ENCODE data around the gene MDM2.
A peak's percentile ranks its signal among the peaks of the same experiment; 100 is the strongest.
"Not testable (repeated sequence)": the region's sequence is repeated elsewhere in the genome, so short reads cannot be mapped to it uniquely, and the experiment has no call there.

Gene MDM2

DNA sequence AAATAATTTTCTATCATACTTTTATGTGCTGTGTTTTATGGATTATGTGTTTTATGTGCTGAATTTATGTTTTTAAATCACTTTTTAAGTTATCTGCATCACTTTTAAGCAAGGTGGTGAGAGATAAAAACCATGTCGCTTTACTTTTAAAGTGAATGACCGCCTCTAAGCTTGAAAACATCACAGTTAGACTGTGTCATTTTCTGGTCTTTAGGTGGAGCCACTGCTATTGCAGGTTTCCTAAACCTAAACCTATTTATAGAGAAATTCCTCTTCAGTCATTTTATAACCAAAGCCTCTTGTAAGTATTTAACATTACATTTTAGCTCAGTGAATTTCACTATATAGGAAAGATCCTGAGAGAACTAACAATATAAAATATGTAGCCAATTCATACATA, 21.0 kb upstream of the MDM2 start:
- DNase-seq (ENCODE audit: low spot score), result no peak

- DNase-seq (ENCODE audit: low spot score), result no peak
Measured at GRCh38 chr12:68788554-68789143, 19.3 kb upstream of the MDM2 start.

GRCh38 chr12:68789144-68789878, 18.7 kb upstream of the MDM2 start:
- no peak for DNase-seq (ENCODE audit: low spot score)

DNA sequence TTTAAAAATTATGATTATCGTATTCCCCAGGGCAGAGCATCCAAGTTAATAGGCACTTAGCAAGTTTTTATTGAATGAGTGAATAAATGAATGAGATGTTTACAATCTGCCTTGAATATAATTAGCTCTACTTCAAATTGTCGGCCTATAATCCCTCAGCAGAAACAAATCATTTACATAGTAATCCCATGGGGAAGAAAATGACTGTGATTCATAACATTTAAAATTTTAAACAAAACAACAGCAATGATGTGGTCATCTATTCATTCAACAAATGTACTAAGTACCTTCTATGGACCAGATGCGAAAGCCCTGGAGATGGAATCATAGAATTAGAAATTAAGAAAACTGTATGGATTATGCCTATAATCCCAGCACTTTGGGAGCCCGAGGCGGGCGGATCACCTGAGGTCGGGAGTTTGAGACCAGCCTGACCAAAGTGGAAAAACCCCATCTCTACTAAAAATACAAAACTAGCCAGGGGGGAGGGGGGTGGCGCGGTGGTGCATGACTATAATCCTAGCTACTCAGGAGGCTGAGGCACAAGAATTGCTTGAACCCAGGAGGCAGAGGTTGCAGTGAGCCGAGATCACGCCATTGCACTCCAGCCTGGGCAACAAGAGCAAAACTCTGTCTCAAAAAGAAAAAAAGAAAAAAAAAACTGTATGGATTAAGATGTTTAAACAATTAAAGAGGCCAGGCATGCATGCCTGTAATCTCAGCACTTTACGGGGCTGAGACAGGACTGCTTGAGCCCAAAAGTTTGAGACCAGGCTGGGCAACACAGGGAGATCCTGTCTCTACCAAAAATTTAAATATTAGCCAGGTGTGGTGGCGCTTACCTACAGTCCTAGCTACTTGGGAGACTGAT, 17.7 kb upstream of the MDM2 start:
- no peak for DNase-seq (ENCODE audit: low spot score)

DNA sequence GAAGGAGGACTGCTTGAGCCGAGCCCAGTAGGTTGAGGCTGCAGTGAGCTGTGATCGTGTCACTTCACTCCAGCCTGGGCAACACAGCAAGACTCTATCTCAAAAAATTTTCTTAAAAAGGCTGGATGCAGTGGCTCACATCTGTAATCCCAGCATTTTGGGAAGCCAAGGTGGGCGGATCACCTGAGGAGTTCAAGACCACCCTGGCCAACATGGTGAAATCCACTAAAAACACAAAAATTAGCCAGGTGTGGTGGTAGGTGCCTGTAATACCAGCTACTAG, 17.1 kb upstream of the MDM2 start:
- no peak for DNase-seq (ENCODE audit: low spot score)

- no peak for DNase-seq (ENCODE audit: low spot score)
Measured at GRCh38 chr12:68791897-68792481, 16.0 kb upstream of the MDM2 start.

GRCh38 chr12:68792952-68793351, 15.0 kb upstream of the MDM2 start:
- DNase-seq (ENCODE audit: low spot score), result peak; percentile 39

- DNase-seq (ENCODE audit: low spot score), result no peak
Measured at GRCh38 chr12:68793436-68793835, 14.5 kb upstream of the MDM2 start.

GRCh38 chr12:68793975-68794652, 13.9 kb upstream of the MDM2 start:
- DNase-seq (ENCODE audit: low spot score), result no peak

GRCh38 chr12:68794653-68795251, 13.2 kb upstream of the MDM2 start:
- DNase-seq (ENCODE audit: low spot score), result no peak

DNA sequence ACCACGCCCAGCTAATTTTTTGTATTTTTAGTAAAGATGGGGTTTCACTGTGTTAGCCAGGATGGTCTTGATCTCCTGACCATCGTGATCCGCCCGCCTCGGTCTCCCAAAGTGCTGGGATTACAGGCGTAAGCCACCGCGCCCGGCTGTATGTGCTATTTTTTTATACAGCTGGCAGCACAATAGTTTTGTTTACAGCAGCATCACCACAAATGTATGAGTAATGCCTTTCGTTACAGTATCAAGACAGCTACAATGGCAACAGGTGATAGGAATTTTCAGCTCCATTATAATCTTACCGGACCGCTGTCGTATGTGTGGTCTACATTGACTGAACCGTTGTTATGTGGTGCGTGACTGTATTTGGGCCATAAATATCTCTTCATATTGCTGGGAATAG, 11.6 kb upstream of the MDM2 start:
- no peak for DNase-seq (ENCODE audit: low spot score)

DNA sequence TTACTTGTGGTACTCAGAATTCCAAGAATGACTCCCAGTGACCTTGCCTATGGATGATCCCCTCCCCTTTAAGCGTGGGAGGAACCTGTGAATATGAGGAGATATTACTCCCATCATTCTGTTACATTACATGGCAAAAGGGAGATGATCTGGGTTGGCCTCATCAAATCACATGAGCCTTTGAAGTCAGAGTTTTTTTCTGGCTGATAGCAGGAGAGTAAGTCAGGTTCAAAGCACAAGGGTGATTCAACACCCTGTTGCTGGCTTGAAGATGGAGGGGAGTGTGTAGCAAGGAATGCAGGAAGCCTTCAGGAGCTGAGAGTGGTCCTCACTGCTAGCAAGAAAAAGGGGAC, 9.1 kb upstream of the MDM2 start:
- DNase-seq (ENCODE audit: low spot score), result no peak

DNA sequence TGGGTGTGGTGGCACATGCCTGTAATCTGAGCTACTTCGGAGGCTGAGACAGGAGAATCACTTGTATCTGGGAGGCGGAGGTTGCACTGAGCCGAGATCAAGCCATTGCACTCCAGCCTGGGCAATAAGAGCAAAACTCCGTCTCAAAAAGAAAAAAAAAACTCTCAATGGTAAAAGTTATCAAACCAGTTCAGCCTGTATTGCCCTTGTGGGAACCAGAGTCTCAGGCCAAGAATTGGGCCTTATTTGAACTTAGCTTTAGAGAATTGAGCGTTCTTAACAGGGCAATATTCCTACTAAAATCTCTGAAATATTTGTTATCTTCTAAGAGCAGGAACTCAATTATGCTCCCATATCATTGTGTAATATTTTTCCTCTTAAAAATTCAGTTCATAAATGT, 7.7 kb upstream of the MDM2 start:
- DNase-seq (ENCODE audit: low spot score), result no peak

DNA sequence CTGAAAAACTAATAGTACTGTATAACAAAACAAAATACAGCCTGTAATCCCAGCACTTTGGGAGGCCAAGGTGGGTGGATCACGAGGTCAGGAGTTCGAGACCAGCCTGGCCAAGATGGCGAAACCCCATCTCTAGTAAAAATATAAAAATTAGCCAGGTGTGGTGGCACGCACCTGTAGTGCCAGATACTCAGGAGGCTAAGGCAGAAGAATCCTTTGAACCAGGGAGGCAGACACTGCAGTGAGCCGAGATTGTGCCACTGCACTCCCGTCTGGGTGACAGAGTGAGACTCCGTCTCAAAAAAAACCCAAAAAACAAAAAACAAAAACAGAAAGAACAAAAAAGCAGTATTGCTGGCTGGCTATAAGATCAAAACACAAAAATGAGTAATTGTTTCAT, 6.9 kb upstream of the MDM2 start:
- DNase-seq (ENCODE audit: low spot score), result not testable (repeated sequence)

- DNase-seq (ENCODE audit: low spot score), result not testable (repeated sequence)
Measured at GRCh38 chr12:68802372-68802745, 5.6 kb upstream of the MDM2 start.

GRCh38 chr12:68802911-68803651, 4.9 kb upstream of the MDM2 start:
- not testable (repeated sequence) for DNase-seq (ENCODE audit: low spot score)

- no peak for DNase-seq (ENCODE audit: low spot score)
Measured at GRCh38 chr12:68803948-68804656, 3.9 kb upstream of the MDM2 start.

GRCh38 chr12:68804657-68805591, 3.1 kb upstream of the MDM2 start:
- no peak for DNase-seq (ENCODE audit: low spot score)

GRCh38 chr12:68805592-68806120, 2.3 kb upstream of the MDM2 start:
- DNase-seq (ENCODE audit: low spot score), result no peak

All from SW480 (cell line).